ENCODE results near the gene APRT.

APRT gene

GRCh38 chr16:88771294-88771772 is 40.4 kb downstream of the APRT start:
- no peak for DNase-seq

- DNase-seq = no peak
Observed at GRCh38 chr16:88770461-88771293, 41.1 kb downstream of the APRT start.

GRCh38 chr16:88769617-88770460 is 41.9 kb downstream of the APRT start:
- no peak for DNase-seq

GRCh38 chr16:88768071-88768783 is 43.5 kb downstream of the APRT start:
- no peak for DNase-seq

- DNase-seq = no peak
Observed at GRCh38 chr16:88767546-88768070, 44.1 kb downstream of the APRT start.

- DNase-seq = no peak
Observed at GRCh38 chr16:88766975-88767374, 44.8 kb downstream of the APRT start.

GRCh38 chr16:88764913-88765349 is 46.8 kb downstream of the APRT start:
- no peak for DNase-seq

GRCh38 chr16:88764080-88764479 is 47.6 kb downstream of the APRT start:
- no peak for DNase-seq

- no peak for DNase-seq
Observed at GRCh38 chr16:88763502-88764053, 48.1 kb downstream of the APRT start.

- DNase-seq = no peak
Observed at GRCh38 chr16:88762941-88763340, 48.8 kb downstream of the APRT start.

- no peak for DNase-seq
Observed at GRCh38 chr16:88762258-88762870, 49.4 kb downstream of the APRT start.

GRCh38 chr16:88761830-88762229 is 49.9 kb downstream of the APRT start:
- no peak for DNase-seq

- DNase-seq = no peak
Observed at GRCh38 chr16:88761143-88761534, 50.6 kb downstream of the APRT start.

GRCh38 chr16:88760424-88761142 is 51.1 kb downstream of the APRT start:
- DNase-seq = no peak

GRCh38 chr16:88759976-88760350 is 51.8 kb downstream of the APRT start:
- no peak for DNase-seq
